ENCODE results near the gene PGPEP1.

PGPEP1 gene

GRCh38 chr19:18350490-18350889 lies 10.1 kb downstream of the PGPEP1 start:
- no peak for TF ChIP-seq SIN3A (IDR thresholded peaks at IDR 0.05; ENCODE audit: borderline replicate concordance, insufficient read depth, low read length)
- no peak for TF ChIP-seq POLR2AphosphoS5 (IDR thresholded peaks at IDR 0.05; ENCODE audit: low read depth, low read length)
- no peak for TF ChIP-seq TAF1 (IDR thresholded peaks at IDR 0.05; ENCODE audit: borderline replicate concordance, insufficient read depth, low read length)
- no peak for TF ChIP-seq FOXP2 (optimal IDR thresholded peaks at IDR 0.05; ENCODE audit: borderline replicate concordance, extremely low read depth, extremely low read length, insufficient read depth)
- TF ChIP-seq REST (IDR thresholded peaks at IDR 0.05; ENCODE audit: insufficient read depth in 1 of 2, low read depth in 2 of 2, low read length in 2 of 2) = no peak

- TF ChIP-seq REST (IDR thresholded peaks at IDR 0.05; ENCODE audit: insufficient read depth in 1 of 2, low read depth in 2 of 2, low read length in 2 of 2) = no peak
- TF ChIP-seq POLR2AphosphoS5 (IDR thresholded peaks at IDR 0.05; ENCODE audit: low read depth, low read length) = no peak
- no peak for TF ChIP-seq TAF1 (IDR thresholded peaks at IDR 0.05; ENCODE audit: borderline replicate concordance, insufficient read depth, low read length)
- TF ChIP-seq SIN3A (IDR thresholded peaks at IDR 0.05; ENCODE audit: borderline replicate concordance, insufficient read depth, low read length) = no peak
- TF ChIP-seq FOXP2 (optimal IDR thresholded peaks at IDR 0.05; ENCODE audit: borderline replicate concordance, extremely low read depth, extremely low read length, insufficient read depth) = no peak
Measured at GRCh38 chr19:18351544-18351943, 11.1 kb downstream of the PGPEP1 start.

- TF ChIP-seq FOXP2 (optimal IDR thresholded peaks at IDR 0.05; ENCODE audit: borderline replicate concordance, extremely low read depth, extremely low read length, insufficient read depth) = no peak
- TF ChIP-seq REST (IDR thresholded peaks at IDR 0.05; ENCODE audit: insufficient read depth in 1 of 2, low read depth in 2 of 2, low read length in 2 of 2) = no peak
- TF ChIP-seq TAF1 (IDR thresholded peaks at IDR 0.05; ENCODE audit: borderline replicate concordance, insufficient read depth, low read length) = no peak
- no peak for TF ChIP-seq SIN3A (IDR thresholded peaks at IDR 0.05; ENCODE audit: borderline replicate concordance, insufficient read depth, low read length)
- TF ChIP-seq POLR2AphosphoS5 (IDR thresholded peaks at IDR 0.05; ENCODE audit: low read depth, low read length) = no peak
Measured at GRCh38 chr19:18353378-18354005, 13.1 kb downstream of the PGPEP1 start.

- no peak for TF ChIP-seq FOXP2 (optimal IDR thresholded peaks at IDR 0.05; ENCODE audit: borderline replicate concordance, extremely low read depth, extremely low read length, insufficient read depth)
- no peak for TF ChIP-seq SIN3A (IDR thresholded peaks at IDR 0.05; ENCODE audit: borderline replicate concordance, insufficient read depth, low read length)
- no peak for TF ChIP-seq POLR2AphosphoS5 (IDR thresholded peaks at IDR 0.05; ENCODE audit: low read depth, low read length)
- no peak for TF ChIP-seq TAF1 (IDR thresholded peaks at IDR 0.05; ENCODE audit: borderline replicate concordance, insufficient read depth, low read length)
- no peak for TF ChIP-seq REST (IDR thresholded peaks at IDR 0.05; ENCODE audit: insufficient read depth in 1 of 2, low read depth in 2 of 2, low read length in 2 of 2)
Measured at GRCh38 chr19:18357041-18357440, 16.6 kb downstream of the PGPEP1 start.

All from PFSK-1 (cell line).